Tibial nerve (tissue), 4 donors: ENCODE results near the gene GOLGA8K. TPM values are rescaled to one million over a fixed set of nuclear protein-coding genes. Genes with fewer than 3 reads are reported as not detected.
A peak's percentile ranks its signal among the peaks of the same experiment; 100 is the strongest.
"Not testable (repeated sequence)": the region's sequence is repeated elsewhere in the genome, so short reads cannot be mapped to it uniquely, and the experiment has no call there.

Experiments
- DNase-seq, 2 donors: peaks; one replicate each; pipeline ENCODE4 v3.0.0-alpha.2; 2019; ENCODE audit warnings: low spot score in 2 of 2
- H3K27ac ChIP-seq, 4 donors: fragments of 200-600 bp; sonication (generic) in 3 of 4; one replicate each; pipeline ENCODE4 v1.5.1; 2017 to 2019; ENCODE audit warnings: mild to moderate bottlenecking in 1 of 4
- H3K27me3 ChIP-seq, 2 donors: fragments of 200-600 bp; sonication (generic) in 1 of 2; one replicate each; pipeline versions ENCODE4 v1.5.1 to v1.6.0; 2017 to 2019
- H3K36me3 ChIP-seq, 3 donors: fragments of 200-600 bp; sonication (generic); one replicate each; pipeline ENCODE4 v1.5.1; 2018 to 2019
- H3K4me1 ChIP-seq, 4 donors: fragments of 200-600 bp; sonication (generic) in 3 of 4; one replicate each; pipeline ENCODE4 v1.5.1; 2017 to 2019
- H3K4me3 ChIP-seq, 4 donors: fragments of 200-600 bp; sonication (generic) in 3 of 4; one replicate each; pipeline ENCODE4 v1.5.1; 2017 to 2019; ENCODE audit warnings: mild to moderate bottlenecking in 1 of 4, moderate library complexity in 1 of 4
- H3K9me3 ChIP-seq, 4 donors: fragments of 200-600 bp; sonication (generic) in 3 of 4; one replicate each; pipeline ENCODE4 v1.5.1; 2017 to 2019
- CTCF ChIP-seq, 5 experiments: fragments of 200-600 bp in 3 of 5; fragments of 450-650 bp in 2 of 5; sonication (generic) in 3 of 5; IDR thresholded peaks; one replicate each; pipeline ENCODE4 v1.5.1; 2016 to 2019; ENCODE audit warnings: antibody characterized with exemption in 5 of 5, mild to moderate bottlenecking in 3 of 5, moderate library complexity in 2 of 5
- WGBS, 2 donors: methylation state at CpG; one replicate each; pipeline ENCODE4 v1.1.5; 2018; 5-methylcytosine and 5-hydroxymethylcytosine counted together
- total RNA-seq, 4 donors: library from RNA; depleted of rRNA; stranded (reverse); fragments of >200 nt; gene quantifications; one replicate each; pipeline ENCODE4 v1.1.0, GENCODE V29; 2016

GOLGA8K gene
- total RNA-seq: 1 to 10 TPM in 2 of 4 donors, under 1 TPM in 1, not detected in 1; 0.21 to 3.6 (median 3.5) TPM

- H3K4me1 ChIP-seq, H3K36me3 ChIP-seq, DNase-seq, H3K9me3 ChIP-seq, H3K27ac ChIP-seq, H3K4me3 ChIP-seq, H3K27me3 ChIP-seq: not testable (repeated sequence)
- no CpG with 5 or more reads among the region's 8 CpGs for WGBS, 2 donors
These were observed at the start of gene GOLGA8K for GRCh38 chr15:32403192-32403591. GOLGA8K (minus strand) TSS chr15:32403292; CDS start chr15:32403194, 98 bp downstream.

GRCh38 chr15:32440445-32440977 lies 37.4 kb upstream of the GOLGA8K start:
- H3K27me3 ChIP-seq, H3K4me3 ChIP-seq, DNase-seq, H3K4me1 ChIP-seq, H3K27ac ChIP-seq, H3K36me3 ChIP-seq, H3K9me3 ChIP-seq: not testable (repeated sequence)
- no CpG with 5 or more reads among the region's 12 CpGs for WGBS, 2 donors

- H3K27ac ChIP-seq, H3K9me3 ChIP-seq, H3K4me1 ChIP-seq, H3K36me3 ChIP-seq, H3K27me3 ChIP-seq, H3K4me3 ChIP-seq, DNase-seq: not testable (repeated sequence)
- WGBS, 2 donors: no CpG with 5 or more reads among the region's 73 CpGs
These were observed 31.2 kb upstream of the GOLGA8K start for GRCh38 chr15:32434102-32434963.

- not testable (repeated sequence) for DNase-seq, H3K27me3 ChIP-seq, H3K36me3 ChIP-seq, H3K27ac ChIP-seq, H3K9me3 ChIP-seq, H3K4me3 ChIP-seq, H3K4me1 ChIP-seq
- 20 to 41% methylated on average over 1 of the region's 4 CpGs for WGBS, 2 donors
These were observed 24.5 kb upstream of the GOLGA8K start for GRCh38 chr15:32427635-32428034.

GRCh38 chr15:32426511-32426910 lies 23.4 kb upstream of the GOLGA8K start:
- H3K9me3 ChIP-seq, H3K36me3 ChIP-seq, H3K4me3 ChIP-seq, H3K4me1 ChIP-seq, H3K27me3 ChIP-seq, H3K27ac ChIP-seq: not testable (repeated sequence)
- peak in 1 of 2 donors; percentile 41 for DNase-seq
- 51 to 55% methylated on average over 4 of the region's 4 CpGs for WGBS, 2 donors

GRCh38 chr15:32407903-32408302 lies 4.8 kb upstream of the GOLGA8K start:
- not testable (repeated sequence) for H3K9me3 ChIP-seq, H3K4me1 ChIP-seq, DNase-seq, H3K36me3 ChIP-seq, H3K27me3 ChIP-seq, H3K4me3 ChIP-seq, H3K27ac ChIP-seq
- TF ChIP-seq CTCF (IDR thresholded peaks at IDR 0.05): peak in 2 of 5 experiments; percentile 25 to 28
- 0% methylated on average over 2 of the region's 3 CpGs for WGBS, 2 donors

GRCh38 chr15:32396522-32396921 lies 6.6 kb downstream of the GOLGA8K start:
- not testable (repeated sequence) for DNase-seq, H3K27me3 ChIP-seq, H3K9me3 ChIP-seq, H3K4me3 ChIP-seq, H3K27ac ChIP-seq, H3K4me1 ChIP-seq, H3K36me3 ChIP-seq
- no CpG with 5 or more reads among the region's 8 CpGs for WGBS, 2 donors

- whole genome bisulfite sequencing, 2 donors: no CpG with 5 or more reads among the region's 5 CpGs
- H3K27ac ChIP-seq, H3K4me3 ChIP-seq, DNase-seq, H3K4me1 ChIP-seq, H3K9me3 ChIP-seq, H3K27me3 ChIP-seq, H3K36me3 ChIP-seq: not testable (repeated sequence)
These were observed 8.3 kb downstream of the GOLGA8K start for GRCh38 chr15:32394745-32395144.

GRCh38 chr15:32388050-32388648 lies 14.9 kb downstream of the GOLGA8K start:
- H3K4me1 ChIP-seq, H3K9me3 ChIP-seq, H3K27ac ChIP-seq, DNase-seq, H3K4me3 ChIP-seq, H3K36me3 ChIP-seq, H3K27me3 ChIP-seq: not testable (repeated sequence)
- WGBS, 2 donors: no CpG with 5 or more reads among the region's 14 CpGs

- H3K9me3 ChIP-seq, H3K27ac ChIP-seq, DNase-seq, H3K4me1 ChIP-seq, H3K36me3 ChIP-seq, H3K27me3 ChIP-seq, H3K4me3 ChIP-seq: not testable (repeated sequence)
- WGBS, 2 donors: 97% methylated on average over 5 of the region's 13 CpGs; no CpG with 5 or more reads in 1 of the 2 donors
These were observed 17.1 kb downstream of the GOLGA8K start for GRCh38 chr15:32385823-32386495.

- not testable (repeated sequence) for H3K36me3 ChIP-seq, H3K9me3 ChIP-seq, H3K4me1 ChIP-seq, H3K27ac ChIP-seq, H3K27me3 ChIP-seq, DNase-seq, H3K4me3 ChIP-seq
- WGBS, 2 donors: 50% methylated on average over 1 of the region's 2 CpGs; no CpG with 5 or more reads in 1 of the 2 donors
These were observed 28.9 kb downstream of the GOLGA8K start for GRCh38 chr15:32374185-32374584.

GRCh38 chr15:32373707-32374106 lies 29.4 kb downstream of the GOLGA8K start:
- not testable (repeated sequence) for H3K4me3 ChIP-seq, H3K27me3 ChIP-seq, H3K27ac ChIP-seq, H3K4me1 ChIP-seq, H3K36me3 ChIP-seq, H3K9me3 ChIP-seq, DNase-seq
- WGBS, 2 donors: no CpG with 5 or more reads among the region's 6 CpGs
